ENCODE measurements around the gene SS18L1.

SS18L1 gene

GRCh38 chr20:62215020-62215990, 71.7 kb downstream of the SS18L1 start:
- no peak for DNase-seq

DNA sequence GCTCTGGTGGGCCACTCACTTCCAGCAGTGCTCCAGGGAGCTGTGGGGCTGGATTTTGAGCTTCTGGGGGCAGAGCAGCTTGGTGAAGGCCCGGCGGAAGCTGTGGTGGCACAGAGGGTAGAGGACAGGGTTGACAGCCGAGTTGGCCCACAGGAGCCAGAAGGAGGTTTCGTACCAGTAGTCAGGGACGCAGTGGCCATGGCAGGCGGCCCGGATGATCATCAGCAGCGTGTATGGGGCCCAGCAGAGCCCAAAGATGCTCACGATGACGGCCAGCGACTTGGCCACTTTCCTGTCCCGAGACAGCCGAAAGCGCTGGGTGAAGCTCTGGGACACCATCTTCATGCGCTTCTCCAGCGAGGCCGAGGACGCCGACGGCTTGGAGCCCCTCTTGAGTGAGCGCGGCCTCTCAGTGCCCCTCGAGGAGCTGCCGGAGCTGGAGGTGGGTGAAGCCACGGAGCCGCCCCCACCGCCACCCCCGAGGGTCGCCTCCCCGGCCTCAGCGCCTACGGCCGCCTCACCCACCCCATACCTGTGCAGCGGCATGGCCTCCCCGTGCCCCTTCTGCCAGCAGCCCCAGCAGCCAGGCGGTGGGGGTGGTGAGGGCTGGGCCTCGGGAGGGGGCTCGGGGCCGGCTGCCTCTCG, 72.5 kb downstream of the SS18L1 start:
- DNase-seq, result no peak

GRCh38 chr20:62216636-62217566, 73.3 kb downstream of the SS18L1 start:
- no peak for DNase-seq

DNA sequence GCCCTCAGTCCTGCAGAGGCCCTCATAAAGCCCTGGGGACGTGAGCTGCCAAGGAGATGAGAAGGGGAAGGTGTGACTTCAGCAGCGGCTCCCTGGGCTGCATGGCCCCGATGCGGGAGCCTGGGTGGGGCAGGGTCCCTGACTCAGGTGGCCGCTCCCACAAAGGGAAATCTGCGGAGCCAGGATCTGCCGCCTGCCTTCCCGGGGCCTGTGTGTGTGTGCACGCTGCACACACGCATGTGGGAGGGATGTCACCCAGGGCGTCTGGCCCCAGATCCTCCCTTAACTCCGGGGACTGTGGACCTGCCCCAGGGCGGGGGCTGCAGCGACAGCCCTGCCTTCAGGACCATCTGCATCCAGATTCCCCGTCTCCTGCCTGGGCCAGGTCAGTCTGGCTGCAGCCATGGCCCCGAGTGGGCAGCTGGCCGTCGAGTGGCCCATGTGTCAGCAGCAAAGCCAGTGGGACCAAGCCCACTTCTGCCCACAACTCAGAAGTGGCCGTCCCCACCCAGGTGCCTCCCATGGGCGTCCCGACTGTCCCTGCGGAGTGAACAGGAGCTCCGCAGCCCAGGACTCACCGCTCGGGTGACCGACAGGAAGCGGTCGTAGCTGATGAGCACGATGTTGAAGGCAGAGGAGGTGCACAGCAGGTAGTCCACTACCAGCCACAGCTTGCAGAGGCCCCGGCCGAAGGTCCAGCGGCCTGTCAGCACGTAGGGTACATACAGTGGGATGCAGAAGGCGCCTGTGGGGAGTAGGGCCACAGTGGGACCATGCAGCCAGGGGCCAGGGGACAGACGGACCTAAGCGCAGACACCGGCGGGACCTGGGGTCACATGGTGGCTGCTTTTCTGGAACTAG, 74.6 kb downstream of the SS18L1 start:
- DNase-seq, result no peak

DNA sequence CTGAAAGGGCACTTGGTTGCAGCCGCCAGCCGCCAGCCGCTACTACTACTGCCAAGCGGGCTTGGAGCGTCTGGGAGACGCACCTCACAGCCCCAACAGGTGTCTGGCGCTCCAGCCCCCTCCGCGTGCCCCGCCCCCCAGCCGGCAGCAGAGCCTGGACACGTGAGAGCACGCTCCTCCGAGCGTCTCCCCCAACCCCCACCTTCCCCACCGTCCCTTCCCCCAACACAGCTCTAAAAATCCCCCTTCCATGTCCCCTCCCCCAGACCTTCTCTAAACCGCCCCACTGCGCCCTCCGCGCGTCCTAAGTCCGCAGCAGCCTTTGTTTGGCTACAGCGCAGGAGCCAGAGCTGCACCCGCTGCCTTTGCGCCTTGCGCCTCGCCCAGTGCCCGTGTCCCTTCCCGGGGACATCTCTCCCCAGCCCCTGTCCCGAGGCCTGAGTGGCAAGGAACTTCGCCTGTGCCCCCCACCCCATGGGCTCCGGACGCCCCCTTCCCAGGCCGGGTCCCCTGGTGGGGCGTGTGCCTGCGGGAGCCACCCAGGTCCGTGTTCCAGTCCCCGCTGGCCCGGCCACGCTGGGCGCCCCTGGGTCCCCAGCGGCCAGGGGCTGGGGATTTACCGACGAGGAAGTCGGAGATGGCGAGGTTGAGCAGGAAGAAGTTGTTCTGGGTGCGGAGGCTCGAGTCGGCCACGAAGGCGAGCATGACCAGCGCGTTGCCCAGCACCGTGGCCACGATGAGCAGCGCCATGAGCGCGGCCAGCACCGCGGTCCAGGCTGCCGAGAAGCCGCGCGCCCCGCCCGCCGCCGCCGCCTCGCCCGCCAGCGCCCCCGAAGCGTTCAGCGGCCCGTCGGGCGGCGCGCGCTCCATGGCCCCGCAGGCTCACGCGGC, 75.8 kb downstream of the SS18L1 start:
- no peak for DNase-seq

DNA sequence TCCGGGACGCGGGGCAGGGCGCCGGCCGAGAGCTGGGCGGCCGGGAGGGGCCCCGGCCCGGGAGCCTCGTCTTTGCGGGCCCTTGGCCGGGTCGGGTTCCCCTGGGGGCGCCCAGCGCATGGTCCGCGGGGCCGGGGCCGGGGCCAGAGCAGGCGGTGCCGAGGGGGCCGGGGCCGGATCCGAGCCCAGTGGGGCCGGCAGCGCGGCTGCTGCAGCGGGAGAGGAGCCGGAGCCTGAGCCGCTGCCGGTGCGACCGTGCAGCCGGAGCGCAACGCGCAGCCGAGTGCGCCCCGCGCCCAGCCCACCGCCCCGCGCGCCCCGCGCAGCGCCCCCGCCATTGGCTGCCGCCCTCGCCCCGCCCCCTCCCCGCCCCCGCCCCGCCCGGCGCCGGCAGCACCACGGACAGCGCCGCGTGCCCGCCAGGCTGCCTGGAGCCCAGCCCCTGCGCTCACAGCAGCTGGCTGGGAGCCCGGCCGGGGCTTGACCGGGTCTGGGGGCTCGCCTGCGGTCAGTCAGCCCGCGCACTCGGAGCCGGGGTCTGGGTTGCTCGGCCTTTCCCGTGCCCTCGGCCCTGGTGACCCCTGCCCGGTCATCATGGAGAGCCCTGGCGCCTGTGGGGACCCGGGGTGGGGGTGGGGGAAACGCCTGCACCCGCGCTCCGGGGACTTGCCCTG, 76.6 kb downstream of the SS18L1 start, which contains the start of gene HRH3:
TSS of gene HRH3 (minus strand) at position 287 of the 674 bp plus-strand sequence. CDS start 308 bp downstream, outside the sequence.
- DNase-seq, result peak in 1 of 2 donors; percentile 19

- DNase-seq, result no peak
Observed at GRCh38 chr20:62220666-62221568, 77.3 kb downstream of the SS18L1 start.

DNA sequence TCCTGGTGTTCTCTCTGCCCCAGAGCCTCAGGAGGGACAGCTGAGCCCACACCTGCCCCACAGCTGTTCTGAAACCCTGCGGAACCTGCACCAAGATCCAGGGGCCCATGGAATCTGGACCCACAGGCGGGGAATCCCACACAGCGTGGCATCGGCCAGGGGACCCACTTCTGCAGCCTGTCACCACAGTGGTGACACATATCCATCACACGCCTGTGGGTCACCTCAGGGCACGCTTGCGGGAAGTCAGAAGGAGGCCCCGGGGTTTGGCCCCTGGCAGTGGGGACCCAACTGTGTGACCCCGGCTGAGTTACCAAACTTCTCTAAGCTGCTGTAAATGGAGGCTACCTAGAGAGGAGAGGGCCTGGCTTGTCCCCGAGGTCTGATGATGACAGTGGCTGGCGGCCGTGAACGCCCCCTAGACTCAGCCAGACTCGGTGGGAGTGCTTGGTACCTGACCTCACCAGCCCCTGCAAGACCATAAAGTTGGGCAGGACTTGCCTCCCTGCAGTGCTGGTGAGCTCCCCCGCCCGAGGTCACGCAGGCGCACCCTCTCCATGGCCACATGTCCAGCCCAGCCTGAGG, 78.8 kb downstream of the SS18L1 start:
- DNase-seq, result no peak

DNA sequence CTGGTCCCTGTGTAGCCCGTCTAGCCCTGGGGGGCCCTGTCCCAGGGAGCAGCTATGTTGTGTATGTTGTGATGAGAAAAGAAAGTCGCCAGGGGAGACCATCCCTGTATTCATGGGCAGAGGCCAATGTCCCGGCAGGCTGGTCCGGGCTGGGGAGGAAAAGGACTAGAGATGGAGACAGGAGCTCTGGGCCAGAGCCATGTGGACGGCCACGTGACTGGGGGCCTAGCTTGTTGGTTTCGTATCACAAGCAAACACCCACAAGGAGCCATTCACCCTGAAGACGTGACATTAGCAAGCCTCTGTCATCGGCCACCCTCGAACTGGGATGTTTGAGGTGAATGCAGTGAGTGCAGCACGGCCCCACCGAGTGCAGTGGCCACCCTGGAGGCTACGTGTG, 79.4 kb downstream of the SS18L1 start:
- DNase-seq, result no peak

DNA sequence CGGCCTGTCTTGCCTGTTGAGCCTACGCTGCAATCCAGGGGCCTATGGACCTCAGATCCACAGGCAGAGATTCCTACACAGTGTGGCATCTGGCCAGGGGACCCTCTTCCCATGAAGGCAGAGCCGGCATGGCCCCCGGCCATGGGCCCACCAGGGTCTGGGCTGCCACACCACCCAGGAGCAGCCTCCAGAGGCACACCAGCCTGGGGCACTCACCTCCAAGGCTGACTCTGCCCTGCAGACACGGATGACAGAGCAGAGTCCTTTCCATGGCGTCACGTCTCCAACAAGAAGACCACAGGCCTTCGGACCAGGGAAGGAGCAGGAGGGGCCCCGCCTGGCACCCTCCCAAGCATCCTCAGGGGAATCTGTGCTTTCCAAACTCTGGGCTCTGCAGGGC, 80.0 kb downstream of the SS18L1 start:
- no peak for DNase-seq

GRCh38 chr20:62224113-62224855, 80.7 kb downstream of the SS18L1 start:
- no peak for DNase-seq

DNA sequence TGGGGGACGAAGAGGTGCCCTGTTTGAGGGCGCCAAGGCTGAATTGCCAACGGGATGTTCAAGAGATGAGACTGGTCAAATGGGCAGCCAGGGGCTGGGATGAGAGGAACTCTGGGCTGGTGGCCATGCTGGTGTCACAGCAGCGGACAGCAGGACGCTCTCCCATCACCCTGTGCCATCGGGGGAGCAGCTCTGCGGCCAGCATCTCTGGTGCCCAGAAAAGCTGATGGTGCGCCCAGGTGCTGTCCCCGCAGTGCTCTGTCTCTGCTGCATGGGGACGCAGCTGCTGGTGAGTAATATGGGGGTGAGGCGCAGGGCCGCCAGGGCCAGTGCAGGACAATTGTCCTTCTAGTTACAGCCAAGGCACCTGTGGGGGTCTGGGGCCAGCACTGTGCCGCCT, 81.5 kb downstream of the SS18L1 start:
- no peak for DNase-seq

DNA sequence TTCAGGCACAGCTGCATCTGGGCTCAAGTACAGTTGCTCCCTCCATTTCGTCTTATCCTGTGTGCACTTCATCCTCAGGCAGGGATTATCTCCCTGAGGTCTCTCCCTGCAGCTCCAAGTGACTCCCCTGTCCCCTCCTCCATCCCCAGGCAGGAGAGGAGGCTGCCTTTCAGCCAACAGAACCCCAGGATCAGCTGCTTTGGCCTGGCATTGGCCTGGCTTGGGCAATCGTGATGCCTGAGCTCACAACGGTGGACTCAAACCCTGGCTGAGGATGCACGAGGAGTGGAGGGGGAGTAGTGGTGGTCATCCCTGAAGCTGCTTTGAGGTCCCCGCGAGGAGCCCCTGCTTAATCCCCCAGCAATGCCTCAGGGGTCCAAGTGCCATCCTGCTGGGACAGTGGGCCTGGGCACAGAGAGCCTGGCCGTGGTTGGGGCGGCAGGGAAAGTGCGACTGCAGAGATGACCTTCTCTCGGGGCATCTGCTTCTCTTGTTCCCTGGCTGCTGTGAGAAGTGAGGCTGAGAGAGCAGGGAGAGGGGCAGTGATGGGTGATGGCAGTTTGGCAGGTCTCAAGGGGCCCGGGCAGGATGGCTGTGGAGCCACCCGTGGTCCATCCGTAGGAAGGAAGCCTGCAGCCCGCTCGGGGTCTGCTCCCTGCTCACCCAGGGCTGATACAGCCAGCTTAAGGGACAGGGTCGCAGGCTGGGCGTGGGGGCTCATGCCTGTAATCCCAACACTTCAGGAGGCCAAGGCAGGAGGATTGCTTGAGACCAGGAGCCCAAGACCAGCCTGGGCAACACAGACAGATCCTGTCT, 82.5 kb downstream of the SS18L1 start:
- DNase-seq, result no peak

DNA sequence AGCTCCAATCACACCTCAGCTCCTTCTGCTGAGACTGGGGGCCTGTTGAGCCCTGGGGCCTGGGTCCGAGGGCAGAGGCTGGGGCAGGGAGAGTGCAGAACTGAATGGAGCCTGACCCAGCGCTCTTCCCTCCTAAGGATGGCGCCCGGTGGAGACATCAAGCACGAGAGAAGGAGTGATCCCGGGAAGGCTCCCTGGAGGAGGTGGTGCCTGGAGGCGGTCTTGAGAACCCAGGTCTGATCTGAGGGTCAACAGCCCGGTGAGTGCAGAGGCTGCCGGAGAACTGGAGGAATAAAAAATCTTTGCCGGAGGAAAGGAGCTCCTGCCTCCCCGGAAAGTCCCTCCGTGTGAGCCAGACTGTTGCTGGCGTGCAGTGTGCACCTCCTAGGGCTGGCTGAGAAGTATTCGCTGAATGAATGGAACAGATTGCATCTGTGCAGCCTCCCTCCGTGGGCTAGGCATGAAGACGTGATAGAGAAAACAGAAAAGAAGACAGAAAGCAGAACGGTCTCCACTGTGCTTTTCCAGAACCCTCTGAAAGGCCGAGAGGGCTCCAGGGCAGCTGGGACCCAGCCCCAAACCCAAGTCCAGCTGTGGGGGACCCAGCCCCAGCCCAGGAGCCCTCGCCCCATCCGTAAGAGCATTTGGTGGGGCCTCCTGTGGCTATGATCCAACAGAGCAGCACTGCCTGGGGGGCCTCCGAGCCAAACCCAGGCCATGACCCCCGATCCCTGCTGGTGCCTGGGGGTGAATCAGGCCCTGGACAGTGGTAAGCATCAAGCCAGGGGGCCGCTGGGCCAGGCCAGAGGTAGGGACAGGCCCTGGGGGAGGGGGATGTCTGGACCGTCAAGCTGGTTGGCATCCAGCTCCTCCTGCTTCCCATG, 83.4 kb downstream of the SS18L1 start:
- DNase-seq, result no peak

DNA sequence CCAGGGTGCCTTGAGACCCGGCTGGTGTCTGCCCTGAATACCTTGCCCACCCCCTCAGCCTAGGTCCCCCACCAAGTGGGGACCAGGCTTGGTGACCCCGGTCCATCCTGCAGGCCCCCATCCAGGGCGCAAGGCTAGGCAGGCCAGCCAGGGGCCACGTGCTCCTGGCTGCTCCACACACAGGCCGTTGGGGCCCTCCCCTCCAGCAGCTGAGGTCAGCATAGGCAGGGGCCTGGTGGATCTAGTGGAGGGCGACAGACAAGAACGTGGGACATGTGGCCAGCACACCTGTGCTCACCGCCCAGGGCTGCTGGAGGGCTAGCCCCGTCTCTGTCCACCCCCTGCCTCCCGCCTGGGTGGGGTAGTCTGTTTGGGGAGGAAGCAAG, 84.0 kb downstream of the SS18L1 start:
- no peak for DNase-seq

Measured in hippocampal formation (tissue), 2 donors.